HG03175 (cell line): ENCODE data around the gene KIAA0319L.
"Not testable (repeated sequence)": the region's sequence is repeated elsewhere in the genome, so short reads cannot be mapped to it uniquely, and the experiment has no call there.

Source experiments
- ATAC-seq: cut with Tn5 transposase; IDR thresholded peaks from one replicate; pipeline ENCODE4 v1.9.1; 2021; ENCODE audit warnings: mild to moderate bottlenecking, moderate library complexity; ENCODE audit not compliant: unreplicated experiment

KIAA0319L gene

DNA sequence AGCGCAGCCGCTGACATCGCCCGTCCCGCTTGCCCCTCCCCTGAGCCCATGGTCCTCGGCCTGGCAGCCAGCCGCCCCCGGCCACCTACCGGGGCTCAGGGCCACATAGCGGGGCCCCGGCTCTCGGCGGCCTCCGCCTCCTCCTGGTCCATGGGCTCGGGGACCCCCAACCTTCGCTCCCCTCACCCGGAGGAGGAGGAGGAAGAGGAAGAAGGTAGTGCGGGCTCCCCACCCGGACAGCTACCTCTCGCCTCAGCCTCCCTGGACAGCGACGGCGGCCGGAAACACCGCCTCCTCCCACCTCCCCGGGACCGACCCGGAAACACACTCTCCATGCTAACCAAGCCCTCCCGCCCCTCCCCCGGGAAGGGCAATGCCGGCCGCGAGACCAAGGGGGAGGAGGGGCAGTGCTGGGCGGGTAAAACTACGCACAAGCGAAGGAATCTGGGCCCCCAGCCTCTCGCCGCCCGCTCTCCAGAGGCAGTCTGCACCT lies at the start of gene KIAA0319L:
Gene KIAA0319L, minus strand, starts transcription at position 286 of the 493 bp plus-strand sequence. CDS start 2,912 bp downstream, outside the sequence.
- ATAC-seq: peak; percentile 77

DNA sequence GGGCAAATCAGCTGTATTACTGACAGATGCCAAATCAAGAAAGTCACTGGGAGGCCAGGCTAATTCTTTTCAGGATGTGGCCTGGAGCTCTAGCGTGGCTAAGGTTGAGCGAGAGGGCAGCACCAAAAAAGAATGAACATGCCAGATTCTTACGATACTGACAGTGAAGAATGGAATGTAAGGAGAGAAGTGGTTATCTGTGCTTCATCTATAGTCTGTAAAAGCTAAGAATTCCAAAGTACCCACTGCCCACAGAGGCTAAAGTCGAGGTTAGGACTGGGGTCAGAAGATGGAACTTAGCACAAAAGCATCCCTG lies 48.6 kb upstream of the KIAA0319L start:
- ATAC-seq: no peak

DNA sequence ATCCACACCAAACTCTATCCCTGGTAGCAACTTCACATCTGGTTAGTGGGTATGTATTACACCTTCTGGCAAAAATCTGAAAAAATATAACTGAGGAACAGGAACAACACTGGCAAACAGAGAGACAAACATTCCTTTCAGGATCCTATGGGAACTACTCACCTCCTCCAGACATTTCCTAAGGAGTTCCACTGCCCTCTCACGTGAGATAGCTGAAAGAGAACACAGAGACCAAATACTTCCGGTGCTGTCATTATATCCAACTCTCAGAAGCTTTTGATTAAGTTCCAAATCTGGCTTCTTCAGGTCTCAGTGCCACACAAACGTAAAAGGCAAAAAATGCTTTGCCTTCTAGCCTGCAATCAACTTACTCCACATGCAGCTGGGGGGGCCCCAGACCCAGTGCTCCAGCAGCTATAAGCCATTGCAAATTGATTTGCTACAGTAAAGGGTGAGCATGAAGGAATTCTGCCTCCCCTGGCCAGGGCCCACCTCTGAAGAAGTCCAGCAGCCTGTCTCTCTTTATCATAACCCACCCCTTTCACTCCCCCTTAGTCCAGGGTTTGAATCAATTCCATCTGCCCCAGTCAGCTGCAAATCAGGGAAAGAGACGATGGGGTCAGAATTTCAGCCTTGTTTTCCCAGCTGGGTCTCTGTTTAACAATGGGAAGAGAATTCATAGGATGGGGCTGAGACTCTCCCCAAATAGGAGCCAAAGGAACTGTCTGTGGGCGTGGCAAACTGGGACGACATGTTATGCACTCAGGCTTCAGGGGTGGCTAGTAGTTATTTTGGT lies 48.1 kb upstream of the KIAA0319L start:
- no peak for ATAC-seq

DNA sequence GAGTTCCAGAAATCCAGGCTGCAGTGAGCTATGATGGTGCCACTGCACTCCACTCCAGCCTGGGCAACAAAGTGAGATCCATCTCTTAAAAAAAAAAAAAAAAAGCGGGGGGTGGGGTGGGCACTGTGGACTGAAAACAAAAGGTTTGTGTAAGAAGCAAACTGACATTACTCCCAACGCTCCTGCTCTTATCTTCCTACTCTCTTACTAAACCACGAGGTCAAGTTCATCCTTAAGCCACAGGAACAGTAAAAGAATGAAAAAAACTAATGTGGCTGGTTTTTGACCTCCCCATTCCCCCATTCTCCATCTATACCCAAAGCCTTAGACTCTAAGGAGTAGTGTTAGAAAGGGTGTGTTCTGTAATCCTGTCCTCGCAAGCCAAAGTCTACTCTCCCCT lies 46.7 kb upstream of the KIAA0319L start:
- ATAC-seq: no peak

DNA sequence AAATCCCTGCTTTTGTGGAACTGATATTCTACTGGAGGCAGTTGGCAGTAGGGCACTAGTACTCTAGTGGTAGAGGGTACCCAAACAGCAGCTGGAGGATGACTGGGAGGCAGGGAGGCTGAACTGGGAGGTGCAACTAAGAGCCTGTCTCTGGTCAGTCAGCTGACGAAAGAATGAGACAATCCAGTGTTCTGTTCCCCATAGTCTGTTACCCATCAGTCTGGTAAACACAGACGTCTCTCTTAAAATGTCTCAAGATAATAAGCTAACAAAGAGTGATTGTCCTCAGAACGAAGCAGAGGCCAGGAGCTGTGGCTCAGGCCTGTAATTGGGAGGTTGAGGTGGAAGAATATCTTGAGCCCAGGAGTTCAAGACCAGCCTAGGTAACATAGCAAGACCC lies 46.3 kb upstream of the KIAA0319L start:
- ATAC-seq: no peak

DNA sequence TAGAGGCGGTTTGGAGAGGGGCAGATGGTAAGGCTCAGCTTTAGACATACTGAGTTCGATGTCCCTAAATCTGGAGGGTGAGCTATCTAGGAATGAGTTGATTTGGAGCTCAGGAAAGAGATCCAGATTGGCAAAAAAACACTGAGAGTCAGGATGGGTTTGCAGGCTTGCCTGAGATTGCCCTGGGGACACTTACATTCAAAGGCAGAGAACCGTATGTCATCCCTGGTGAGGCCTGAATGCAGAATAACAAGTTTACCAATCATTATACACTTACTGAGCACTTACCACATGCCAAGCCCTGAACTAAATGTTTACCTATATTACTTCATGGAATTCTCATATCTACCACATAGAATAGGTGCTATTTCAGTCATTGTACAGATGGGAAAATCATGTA lies 43.4 kb upstream of the KIAA0319L start:
- ATAC-seq: no peak

DNA sequence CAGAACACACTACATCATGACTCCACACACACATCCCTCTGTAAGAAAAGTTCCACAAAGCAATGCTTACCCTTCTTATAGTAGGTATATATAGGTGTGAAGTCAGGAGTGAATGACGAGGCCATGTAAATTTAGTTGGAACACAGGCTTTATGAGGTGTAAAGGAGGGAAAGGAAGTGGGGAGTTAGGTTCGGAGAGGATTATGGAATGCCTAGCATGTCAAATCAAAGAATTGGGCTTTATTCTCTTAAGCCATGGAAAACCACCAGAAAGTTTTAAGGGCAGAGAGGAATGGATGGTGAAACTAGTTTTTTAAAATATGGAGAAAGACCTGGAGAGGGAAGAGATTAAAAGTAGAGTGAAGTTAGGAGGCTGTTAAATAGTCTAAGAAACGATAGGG lies 42.2 kb upstream of the KIAA0319L start:
- no peak for ATAC-seq

DNA sequence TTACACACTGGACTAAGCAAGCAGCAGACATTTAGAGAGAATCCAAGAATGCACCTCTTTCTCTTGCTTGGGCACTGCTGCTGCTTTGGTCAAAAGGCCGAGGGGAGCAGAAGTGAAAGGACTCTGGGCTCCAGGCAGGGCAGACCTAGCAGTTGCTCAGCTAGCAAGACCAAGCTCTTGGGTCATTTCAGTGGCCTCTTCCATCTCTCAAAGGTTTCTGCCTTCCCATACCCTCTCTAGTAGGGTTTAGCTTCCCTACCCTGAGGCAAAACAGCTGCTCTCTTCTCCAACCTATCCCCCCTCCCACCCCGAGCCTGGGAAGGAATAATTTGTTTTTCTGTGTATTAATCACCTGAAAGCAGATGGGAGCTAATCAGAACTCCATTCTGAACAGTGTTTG lies 41.7 kb upstream of the KIAA0319L start:
- ATAC-seq: no peak

DNA sequence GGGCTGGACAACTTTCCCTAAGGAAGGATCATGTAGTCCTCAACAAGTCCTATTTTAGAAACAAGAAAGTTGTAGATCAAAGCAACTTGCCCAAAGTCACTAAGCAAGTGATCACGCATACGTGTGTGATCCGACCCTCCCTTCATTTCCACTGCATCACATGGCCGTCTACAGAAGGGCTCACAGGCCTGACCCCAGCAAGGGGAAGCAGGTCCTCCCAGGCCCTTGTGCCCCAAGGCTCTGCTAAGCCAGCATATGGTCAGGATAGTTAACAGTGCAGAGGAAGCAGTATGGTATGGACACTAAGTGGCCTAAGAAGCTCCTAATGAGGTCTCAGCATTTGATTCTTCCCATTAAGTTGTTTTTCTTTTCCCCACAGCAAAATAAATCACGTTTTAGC lies 40.7 kb upstream of the KIAA0319L start:
- no peak for ATAC-seq

DNA sequence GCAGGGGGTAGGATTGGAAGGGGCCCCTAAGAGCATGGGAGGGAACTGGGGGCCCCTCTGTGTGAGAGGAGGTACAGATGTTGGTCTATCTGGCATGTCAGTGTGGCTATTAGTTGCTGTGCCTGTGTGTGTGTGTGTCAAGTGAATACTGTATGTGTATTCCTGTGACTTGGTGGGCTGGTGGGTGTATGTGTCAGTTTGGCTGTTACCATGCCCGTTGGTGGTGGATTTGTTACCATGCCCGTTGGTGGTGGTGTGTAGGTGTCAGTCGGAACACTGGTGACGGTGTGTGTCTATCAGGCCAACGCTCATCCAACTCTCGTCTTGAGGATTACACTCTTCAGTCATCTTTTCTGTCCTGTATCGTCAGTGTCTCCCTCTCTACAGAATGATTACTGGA lies 38.5 kb upstream of the KIAA0319L start:
- ATAC-seq: no peak

DNA sequence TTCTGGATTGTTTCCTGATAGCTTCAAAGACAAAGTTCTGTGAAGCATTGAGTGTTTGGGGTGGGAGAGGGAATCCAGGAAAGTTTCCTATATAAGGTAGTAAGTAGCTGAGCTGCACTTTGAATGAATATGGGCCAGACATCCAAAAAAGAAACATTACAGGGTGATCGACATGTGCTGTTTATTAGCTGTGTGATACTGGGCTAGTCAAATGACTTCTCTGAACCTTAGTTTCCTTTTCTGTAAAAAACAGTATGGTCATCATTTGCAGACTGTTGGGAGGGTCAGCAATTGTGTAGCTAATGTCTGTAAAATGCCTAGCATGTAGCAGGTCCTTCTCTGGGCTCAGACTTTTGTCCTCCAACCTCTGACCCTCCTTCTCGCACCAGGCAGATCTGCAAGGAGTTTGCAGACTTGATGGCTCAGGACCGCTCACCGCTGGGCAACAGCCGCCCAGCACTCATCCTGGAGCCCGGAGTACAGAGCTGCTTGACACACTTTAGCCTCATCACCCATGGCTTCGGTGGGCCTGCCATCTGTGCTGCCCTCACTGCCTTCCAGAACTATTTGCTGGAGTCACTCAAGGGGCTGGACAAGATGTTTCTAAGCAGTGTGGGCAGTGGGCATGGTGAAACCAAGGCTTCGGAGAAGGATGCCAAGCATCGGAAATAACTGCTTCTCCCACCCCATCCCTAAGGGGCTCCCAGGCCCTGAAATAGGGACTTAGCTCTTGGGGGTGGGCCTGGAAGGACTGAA lies 37.0 kb upstream of the KIAA0319L start:
- no peak for ATAC-seq

DNA sequence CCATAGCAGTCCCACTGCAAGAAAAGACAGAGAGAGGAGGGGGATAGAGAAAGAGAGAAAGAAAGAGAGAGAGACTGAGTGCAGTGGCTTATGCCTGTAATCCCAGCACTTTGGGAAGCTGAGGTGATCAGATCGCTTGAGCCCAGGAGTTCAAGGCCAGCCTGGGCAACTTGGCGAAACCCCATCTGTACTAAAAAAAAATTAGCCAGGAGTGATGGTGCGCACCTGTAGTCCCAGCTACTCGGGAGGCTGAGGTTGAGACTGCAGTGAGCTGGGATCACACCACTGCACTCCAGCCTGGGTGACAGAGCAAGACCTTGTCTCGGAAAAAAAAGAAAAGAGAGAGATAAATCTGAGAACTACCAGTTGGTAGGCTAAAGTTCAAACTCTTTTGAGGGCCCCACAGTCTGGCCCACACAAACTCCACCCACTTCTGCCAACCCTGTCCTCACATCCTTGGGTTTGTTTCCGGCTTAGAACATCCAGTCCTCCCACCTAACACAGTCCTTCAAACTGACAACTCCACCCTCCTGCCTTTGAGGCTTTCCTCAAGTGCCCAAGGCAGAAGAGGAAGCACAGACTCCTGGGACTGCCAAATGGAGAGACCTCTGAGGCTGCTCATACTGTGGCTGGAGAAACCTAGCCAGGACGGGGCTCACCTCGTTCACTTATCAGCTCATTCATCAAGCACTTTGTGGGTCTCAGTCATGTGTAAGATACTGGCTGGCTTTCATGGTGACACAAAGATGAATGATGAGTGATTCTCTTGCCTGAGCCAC lies 36.0 kb upstream of the KIAA0319L start:
- ATAC-seq: no peak

DNA sequence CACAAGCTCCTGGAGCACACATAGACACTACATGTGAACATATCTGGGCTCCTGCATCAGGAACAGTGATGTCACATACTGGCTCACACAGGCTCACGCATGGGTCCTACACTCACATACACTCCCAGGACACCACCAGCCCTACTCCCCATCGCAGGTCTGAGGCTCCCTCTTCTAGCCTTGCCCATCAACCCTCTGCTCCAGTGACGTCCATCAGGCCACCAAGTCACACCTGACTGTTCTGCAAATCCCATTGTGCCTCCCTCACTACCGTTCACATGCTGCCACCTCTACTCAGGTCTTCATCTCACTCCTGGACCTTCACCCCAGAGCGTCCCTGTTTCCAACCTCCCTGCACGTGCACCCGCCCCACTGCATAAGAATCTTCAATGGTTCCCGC lies 34.0 kb upstream of the KIAA0319L start:
- no peak for ATAC-seq

DNA sequence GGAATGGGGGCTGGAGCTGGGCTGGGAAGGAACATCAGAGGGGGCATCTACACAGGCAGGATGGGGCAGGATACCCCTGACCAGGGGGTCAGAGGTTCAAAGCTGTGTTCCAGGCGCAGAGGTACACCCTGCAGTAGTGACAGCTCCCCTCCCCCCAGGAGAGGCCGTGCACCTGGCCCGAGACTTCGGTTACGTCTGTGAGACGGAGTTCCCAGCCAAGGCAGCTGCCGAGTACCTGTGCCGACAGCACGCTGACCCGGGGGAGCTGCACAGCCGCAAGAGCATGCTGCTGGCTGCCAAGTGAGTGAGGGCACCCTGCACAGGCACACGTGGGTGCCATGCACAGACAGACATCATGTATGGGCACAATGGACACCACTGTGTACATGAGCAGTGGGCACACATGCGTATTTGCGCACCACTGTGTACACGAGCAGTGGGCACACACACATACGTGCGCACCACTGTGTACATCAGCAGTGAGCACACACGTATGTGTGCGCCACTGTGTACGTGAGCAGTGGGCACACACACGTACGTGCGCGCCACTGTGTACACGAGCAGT lies 33.4 kb upstream of the KIAA0319L start:
- ATAC-seq: no peak

DNA sequence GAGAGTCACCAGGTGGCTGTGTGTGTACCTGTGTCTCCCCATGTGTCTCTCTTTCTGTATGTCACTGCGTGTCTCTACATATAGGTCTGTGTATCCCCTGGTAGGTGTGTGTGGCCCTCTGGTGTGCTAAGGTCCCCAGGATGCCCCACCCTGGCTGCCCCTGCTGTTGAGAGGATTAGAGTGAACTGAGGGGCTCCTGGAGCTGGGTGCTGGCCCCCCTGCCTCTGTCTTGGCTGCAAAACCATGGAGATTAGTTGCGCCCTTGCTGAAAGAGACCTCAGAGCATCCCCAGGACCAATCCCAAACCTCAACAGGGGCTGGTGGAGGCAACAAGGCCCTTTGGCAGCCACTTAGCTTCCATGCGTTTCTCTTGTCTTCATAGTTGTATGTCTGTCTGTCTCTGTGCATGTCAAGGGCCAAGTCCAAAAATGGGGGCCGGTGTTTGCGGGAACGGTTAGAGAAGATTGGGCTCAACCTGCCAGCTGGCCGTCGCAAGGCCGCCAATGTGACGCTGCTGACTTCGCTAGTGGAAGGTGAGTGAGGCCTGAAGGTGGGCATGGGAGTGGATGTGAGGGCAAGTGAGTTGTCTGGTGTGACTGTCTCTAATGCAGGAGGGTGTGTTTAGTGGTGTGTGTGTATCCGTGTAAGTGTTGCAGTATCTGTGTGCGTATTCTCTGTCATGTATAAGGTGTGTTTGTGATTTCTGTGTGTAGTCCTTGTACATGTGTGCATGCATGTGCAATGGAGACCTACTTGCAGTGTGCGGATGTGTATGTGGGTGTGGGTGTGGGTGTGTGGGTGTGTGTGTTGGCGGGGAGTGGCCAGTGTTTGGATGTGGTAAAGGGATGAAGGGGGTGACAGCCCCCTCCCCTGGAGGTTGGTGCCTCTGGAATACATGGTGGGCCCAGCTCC lies 32.6 kb upstream of the KIAA0319L start:
- ATAC-seq: no peak

DNA sequence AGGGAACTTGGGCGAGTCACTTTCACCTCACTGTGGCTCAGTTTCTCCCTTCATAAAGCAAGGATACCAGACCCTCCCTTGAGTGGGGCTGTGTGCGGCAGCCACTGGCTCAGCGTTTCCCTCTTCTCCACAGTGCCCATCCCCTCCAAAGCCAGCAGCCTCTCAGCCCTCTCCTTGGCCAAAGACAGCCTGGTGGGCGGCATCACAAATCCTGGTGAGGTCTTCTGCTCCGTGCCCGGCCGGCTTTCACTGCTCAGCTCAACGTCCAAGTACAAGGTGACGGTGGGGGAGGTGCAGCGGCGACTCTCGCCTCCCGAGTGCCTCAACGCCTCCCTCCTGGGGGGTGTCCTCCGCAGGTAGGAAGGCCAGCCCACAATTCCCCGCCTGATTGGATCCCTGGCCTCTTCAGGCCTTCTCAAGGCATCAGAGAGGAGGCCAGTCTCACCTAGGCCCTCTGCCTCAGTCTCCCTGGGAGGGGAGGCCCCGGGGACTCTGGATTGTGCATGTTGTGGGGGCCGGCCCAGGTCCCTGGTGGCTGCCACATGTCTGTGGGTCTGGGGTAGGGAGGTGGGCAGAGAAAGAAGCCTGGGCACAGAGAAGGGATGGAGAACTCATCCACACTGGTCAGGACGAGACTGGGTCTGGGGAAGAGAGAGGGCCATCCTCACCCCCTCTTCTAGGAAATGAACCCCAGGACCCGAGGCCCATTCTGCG lies 31.2 kb upstream of the KIAA0319L start:
- ATAC-seq: no peak

DNA sequence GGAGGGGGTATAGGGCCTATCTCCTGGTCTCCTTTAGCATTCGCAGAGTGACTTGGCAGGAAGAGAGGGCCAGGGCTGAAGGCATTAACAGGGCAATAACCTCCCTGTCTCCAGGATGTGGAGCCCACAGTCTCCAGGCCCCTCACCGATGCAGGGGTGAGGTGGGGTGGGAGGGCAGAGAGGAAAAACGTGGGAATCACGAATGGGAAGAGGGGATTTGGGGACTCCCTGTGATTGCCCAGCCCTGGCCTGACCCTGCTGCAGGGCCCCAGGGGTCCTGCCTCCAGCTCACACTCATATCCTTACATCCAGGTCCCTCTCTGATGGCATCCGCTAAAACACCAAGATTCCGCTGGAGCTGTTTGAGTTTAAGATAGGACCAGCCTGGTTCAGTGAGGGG lies 30.5 kb upstream of the KIAA0319L start:
- ATAC-seq: no peak

DNA sequence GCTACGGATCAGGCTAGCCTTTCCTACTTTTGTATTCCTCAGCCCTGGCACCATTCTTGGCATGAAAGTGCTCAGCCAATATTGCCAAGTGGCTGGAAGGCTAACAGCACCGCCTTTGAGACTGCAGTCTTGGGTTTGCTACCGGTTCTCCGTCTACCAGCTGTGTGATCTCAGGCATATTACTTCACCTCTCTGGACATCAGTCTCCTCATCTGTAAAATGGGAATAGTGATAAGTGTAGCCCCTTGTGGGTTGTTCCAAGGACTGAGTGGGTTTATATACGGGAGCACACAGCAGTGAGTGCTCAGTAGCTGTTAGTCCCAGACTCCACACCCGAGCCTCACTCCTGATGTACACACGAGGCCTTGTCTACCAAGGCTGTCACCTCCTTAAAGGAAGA lies 29.6 kb upstream of the KIAA0319L start:
- no peak for ATAC-seq

DNA sequence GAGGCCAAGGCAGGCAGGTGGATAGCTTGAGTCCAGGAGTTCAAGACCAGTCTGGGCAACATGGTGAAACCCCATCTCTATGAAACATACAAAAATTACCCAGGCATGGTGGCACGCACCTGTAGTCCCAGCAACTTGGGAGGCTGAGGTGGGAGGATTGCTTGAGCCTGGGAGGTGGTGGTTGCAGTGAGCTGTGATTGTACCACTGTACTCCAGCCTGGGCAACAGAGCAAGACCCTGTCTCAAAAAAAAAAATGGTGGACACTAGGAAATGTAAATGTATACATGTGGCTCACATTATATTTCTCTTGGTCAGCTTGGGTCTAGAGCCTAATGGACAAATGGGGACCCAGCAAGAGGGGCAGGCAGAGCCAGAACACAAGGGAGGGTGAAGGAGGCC lies 28.6 kb upstream of the KIAA0319L start:
- not testable (repeated sequence) for ATAC-seq

DNA sequence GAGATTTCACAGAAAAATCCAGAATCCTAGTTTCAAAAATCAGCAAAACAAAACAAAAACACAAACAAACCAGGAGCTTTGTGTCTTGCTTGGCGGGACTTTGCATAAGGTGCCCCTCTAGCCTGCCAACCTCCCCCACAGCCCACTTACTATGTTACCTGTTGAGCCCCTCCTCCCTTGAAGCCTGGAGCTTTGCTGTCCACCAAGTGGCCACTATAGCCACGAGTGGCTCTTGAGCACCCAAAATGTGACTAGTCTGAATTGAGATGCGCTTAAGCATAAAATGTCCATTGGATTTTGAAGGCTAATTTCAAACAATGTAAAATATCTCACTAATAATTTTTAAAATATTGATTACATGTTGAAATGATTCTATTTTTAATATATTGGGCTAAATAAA lies 28.1 kb upstream of the KIAA0319L start:
- no peak for ATAC-seq
